ENCODE data around the gene RAD50.

The RAD50 gene

GRCh38 chr5:132662925-132663770, 106.4 kb downstream of the RAD50 start:
- TF ChIP-seq CTCF (IDR thresholded peaks at IDR 0.05; ENCODE audit: low read depth, low read length, missing control alignments) = no peak
- no peak for DNase-seq (ENCODE audit: low read depth)
- H3K4me3 ChIP-seq (ENCODE audit: low read depth, low read length) = no peak overlapping the region
- in situ Hi-C loops (cut with HindIII; ENCODE audit: low sequenced_read_pairs) = no loop called here

DNA sequence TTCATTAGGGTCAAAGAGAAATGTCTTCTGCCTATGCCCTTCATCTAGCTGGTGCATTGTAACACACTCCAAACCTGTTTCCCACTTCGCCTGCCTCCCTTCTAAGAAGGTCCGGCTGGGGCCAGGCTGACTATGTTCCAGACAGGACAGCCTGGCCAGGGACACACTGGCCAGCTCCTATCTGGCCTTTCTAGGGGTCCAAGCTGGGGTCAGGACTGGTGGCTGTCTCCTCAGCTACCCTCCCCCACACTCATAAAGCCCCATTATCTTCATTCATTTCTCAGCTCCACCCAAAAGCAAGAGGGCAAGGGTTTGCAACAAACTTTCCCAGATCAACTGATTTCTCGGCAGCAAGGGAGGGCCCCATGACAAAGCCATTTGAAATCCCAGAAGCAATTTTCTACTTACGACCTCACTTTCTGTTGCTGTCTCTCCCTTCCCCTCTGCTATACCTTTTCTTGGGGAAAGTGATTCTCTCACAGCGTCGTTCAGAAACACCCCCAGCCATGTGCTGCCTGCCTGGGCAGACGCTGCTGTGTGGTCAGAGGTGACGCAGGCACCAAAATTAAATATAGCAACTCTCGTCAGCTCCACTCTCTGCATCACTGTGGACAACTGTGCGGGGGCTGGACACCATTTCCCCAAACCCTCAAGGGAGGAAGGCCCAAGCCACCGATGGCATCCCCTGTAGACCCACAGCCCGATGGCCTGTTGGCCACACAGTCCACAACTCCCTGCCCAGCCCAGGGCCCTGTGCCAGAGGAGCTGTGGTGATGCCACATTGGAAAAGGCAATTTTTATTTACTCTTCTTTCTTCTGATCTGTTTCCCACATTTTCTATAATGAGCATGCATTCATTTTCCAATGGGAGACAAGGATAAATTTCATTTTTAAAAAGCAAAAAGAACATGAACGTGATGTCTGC, 107.3 kb downstream of the RAD50 start:
- in situ Hi-C loops (cut with HindIII; ENCODE audit: low sequenced_read_pairs) = no loop called here
- no peak for TF ChIP-seq CTCF (IDR thresholded peaks at IDR 0.05; ENCODE audit: low read depth, low read length, missing control alignments)
- DNase-seq (ENCODE audit: low read depth) = no peak
- no peak overlapping the region for H3K4me3 ChIP-seq (ENCODE audit: low read depth, low read length)

- in situ Hi-C loops (cut with HindIII; ENCODE audit: low sequenced_read_pairs) = no loop called here
- no peak overlapping the region for H3K4me3 ChIP-seq (ENCODE audit: low read depth, low read length)
- TF ChIP-seq CTCF (IDR thresholded peaks at IDR 0.05; ENCODE audit: low read depth, low read length, missing control alignments) = no peak
- DNase-seq (ENCODE audit: low read depth) = no peak
Observed at GRCh38 chr5:132664696-132665209, 108.0 kb downstream of the RAD50 start.

DNA sequence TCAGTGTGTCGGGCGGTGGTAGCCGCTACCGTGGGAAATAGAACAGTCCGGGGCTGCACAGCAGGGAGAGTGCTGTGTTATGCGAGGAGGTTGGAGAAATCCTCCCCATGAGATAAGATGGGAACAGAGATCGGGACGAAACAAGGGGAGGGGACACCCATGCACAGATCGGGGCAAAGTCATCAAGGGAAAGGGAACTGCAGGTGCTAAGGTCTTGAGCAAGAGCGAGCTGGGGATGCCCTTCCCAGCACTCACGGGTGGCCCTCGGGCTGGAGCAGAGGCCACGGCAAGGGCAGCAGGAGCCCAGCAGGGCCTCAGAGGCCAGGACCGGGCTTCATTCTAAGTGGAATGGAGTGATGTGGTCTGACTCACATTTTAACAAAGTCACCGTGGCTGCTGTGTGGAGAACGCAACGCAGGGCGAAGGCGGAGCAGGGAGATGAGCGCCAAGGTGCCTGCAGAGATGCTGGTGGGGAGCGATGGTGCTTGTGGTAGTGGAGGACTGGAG, 108.8 kb downstream of the RAD50 start:
- in situ Hi-C loops (cut with HindIII; ENCODE audit: low sequenced_read_pairs) = no loop called here
- DNase-seq (ENCODE audit: low read depth) = no peak
- no peak for TF ChIP-seq CTCF (IDR thresholded peaks at IDR 0.05; ENCODE audit: low read depth, low read length, missing control alignments)
- no peak overlapping the region for H3K4me3 ChIP-seq (ENCODE audit: low read depth, low read length)

- no peak for TF ChIP-seq CTCF (IDR thresholded peaks at IDR 0.05; ENCODE audit: low read depth, low read length, missing control alignments)
- in situ Hi-C loops (cut with HindIII; ENCODE audit: low sequenced_read_pairs) = no loop called here
- no peak overlapping the region for H3K4me3 ChIP-seq (ENCODE audit: low read depth, low read length)
Observed at GRCh38 chr5:132666310-132667123, 109.7 kb downstream of the RAD50 start.

More at GRCh38 chr5:132666310-132667123, 109.7 kb downstream of the RAD50 start:
- DNase-seq (ENCODE audit: low read depth) = no peak

All from astrocyte of the cerebellum (primary cell).